MM.1S (cell line): ENCODE measurements around the gene PKN1.

Experiments used
- EZH2 ChIP-seq: fragments of 300-600 bp; sonication (generic); optimal IDR thresholded peaks from 2 replicates; pipeline ENCODE3; 2017; ENCODE audit warnings: low read depth, mild to moderate bottlenecking, antibody characterized with exemption, low read length, mixed read lengths
- EZH2phosphoT487 ChIP-seq: fragments of 300-600 bp; sonication (generic); IDR thresholded peaks from 2 replicates; pipeline ENCODE4 v1.6.1; 2018; ENCODE audit warnings: antibody characterized with exemption, low read length
- TF ChIP-seq, protein P1 (sequence below): fragments of 300-600 bp; sonication (generic); IDR thresholded peaks from 2 replicates; pipeline ENCODE4 v1.5.1; 2016; ENCODE audit warnings: antibody characterized with exemption, low read length, mixed read lengths

DNA sequence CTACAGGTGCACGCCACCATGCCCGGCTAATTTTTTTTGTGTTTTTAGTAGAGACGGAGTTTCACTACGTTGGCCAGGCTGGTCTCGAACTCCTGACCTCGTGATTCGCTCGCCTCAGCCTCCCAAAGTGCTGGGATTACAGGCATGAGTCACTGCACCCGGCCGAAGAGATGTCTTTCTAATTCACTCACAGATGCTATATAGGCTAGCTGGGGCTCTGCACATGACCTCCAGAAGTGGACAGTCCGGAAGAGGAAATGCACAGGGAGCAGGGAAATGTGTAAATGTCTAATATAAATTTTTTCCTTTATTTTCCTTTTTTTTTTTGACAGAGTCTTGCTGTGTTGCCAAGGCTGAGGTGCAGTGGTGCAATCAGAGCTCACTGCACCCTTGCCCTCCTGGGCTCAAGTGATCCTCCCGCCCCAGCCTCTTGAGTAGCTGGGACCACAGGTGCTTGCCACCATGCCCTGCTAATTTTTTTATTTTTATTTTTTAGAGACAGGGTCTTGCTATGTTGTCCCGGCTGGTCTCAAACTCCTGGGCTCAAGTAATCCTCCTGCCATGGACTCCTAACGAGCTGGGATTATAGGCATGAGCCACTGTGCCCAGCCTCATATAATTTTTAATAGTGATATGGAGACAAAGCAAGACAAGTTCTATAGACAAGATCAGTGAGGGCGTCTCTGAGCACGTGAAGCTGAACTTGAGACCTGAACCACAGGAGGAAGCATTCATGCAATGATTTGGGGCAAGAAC lies 54.4 kb downstream of the PKN1 start:
- TF ChIP-seq, protein P1, sequence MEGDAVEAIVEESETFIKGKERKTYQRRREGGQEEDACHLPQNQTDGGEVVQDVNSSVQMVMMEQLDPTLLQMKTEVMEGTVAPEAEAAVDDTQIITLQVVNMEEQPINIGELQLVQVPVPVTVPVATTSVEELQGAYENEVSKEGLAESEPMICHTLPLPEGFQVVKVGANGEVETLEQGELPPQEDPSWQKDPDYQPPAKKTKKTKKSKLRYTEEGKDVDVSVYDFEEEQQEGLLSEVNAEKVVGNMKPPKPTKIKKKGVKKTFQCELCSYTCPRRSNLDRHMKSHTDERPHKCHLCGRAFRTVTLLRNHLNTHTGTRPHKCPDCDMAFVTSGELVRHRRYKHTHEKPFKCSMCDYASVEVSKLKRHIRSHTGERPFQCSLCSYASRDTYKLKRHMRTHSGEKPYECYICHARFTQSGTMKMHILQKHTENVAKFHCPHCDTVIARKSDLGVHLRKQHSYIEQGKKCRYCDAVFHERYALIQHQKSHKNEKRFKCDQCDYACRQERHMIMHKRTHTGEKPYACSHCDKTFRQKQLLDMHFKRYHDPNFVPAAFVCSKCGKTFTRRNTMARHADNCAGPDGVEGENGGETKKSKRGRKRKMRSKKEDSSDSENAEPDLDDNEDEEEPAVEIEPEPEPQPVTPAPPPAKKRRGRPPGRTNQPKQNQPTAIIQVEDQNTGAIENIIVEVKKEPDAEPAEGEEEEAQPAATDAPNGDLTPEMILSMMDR = no peak
- TF ChIP-seq EZH2 (no peak), EZH2phosphoT487 (no peak)
